ENCODE results near the gene SUCLG2.

- TF ChIP-seq CTCF (IDR thresholded peaks at IDR 0.05) (no peak), POLR2A (IDR thresholded peaks at IDR 0.05) (no peak)
Observed at GRCh38 chr3:67459796-67460195, 194.6 kb downstream of the SUCLG2 start.

Measured in body of pancreas (tissue), 4 donors.